Stomach (tissue), 9 donors: ENCODE results near the gene PLA2G4A. TPM values are rescaled to one million over a fixed set of nuclear protein-coding genes. Genes with fewer than 3 reads are reported as not detected.

ENCODE experiments used
- DNase-seq, 2 donors: peaks; one replicate each; pipeline versions ENCODE4 v3.0.0 to v3.0.0-alpha.2; 2013 to 2019
- H3K27ac ChIP-seq, 5 donors: fragments of 200-600 bp in 4 of 5; sonication (generic) in 4 of 5; one replicate each; pipeline ENCODE4 v1.5.1; 2013 to 2019; ENCODE audit warnings: mild to moderate bottlenecking in 1 of 5, moderate library complexity in 1 of 5
- H3K27me3 ChIP-seq, 3 donors: fragments of 200-600 bp; sonication (generic); one replicate each; pipeline ENCODE4 v1.5.1; 2017 to 2019; ENCODE audit warnings: mixed run types in 1 of 3
- H3K36me3 ChIP-seq, 4 donors: fragments of 200-600 bp; sonication (generic); 1 replicate in 3 of 4; 2 replicates in 1 of 4; pipeline ENCODE4 v1.5.1; 2016 to 2019
- H3K4me1 ChIP-seq, 4 donors: fragments of 200-600 bp; sonication (generic); one replicate each; pipeline ENCODE4 v1.5.1; 2016 to 2019
- H3K4me3 ChIP-seq, 4 donors: fragments of 200-600 bp; sonication (generic) in 3 of 4; one replicate each; pipeline ENCODE4 v1.5.1; 2016 to 2019; ENCODE audit warnings: mild to moderate bottlenecking in 1 of 4
- H3K9me3 ChIP-seq, 4 donors: fragments of 200-600 bp; sonication (generic); one replicate each; pipeline ENCODE4 v1.5.1; 2016 to 2019
- CTCF ChIP-seq, 7 experiments: fragments of 450-650 bp in 4 of 7; fragments of 200-600 bp in 3 of 7; sonication (generic) in 3 of 7; IDR thresholded peaks; one replicate each; pipeline ENCODE4 v1.5.1; 2016 to 2019; ENCODE audit warnings: antibody characterized with exemption in 7 of 7, control low read depth in 2 of 7, mild to moderate bottlenecking in 1 of 7
- EP300 ChIP-seq: sonication (generic); formaldehyde crosslinking; IDR thresholded peaks from one replicate; pipeline ENCODE4 v1.6.1; 2017; ENCODE audit warnings: antibody characterized with exemption
- POLR2A ChIP-seq, 4 donors: fragments of 450-650 bp; IDR thresholded peaks; one replicate each; pipeline ENCODE4 v1.6.1; 2016; ENCODE audit warnings: antibody characterized with exemption in 4 of 4, control low read depth in 2 of 4, mild to moderate bottlenecking in 1 of 4, moderate library complexity in 1 of 4
- POLR2AphosphoS5 ChIP-seq, 3 donors: sonication (generic); formaldehyde crosslinking; IDR thresholded peaks; one replicate each; pipeline ENCODE4 v1.6.1; 2016; ENCODE audit warnings: antibody characterized with exemption in 3 of 3
- WGBS, 5 donors: extraction: QIAGEN DNeasy Blood & Tissue Kit in 3 of 5; methylation state at CpG; one replicate each; pipeline versions ENCODE4 v1.1.5 to v1.1.7; 2013 to 2018; 5-methylcytosine and 5-hydroxymethylcytosine counted together
- intact Hi-C: fragments of 100-400 bp; cut with DNase I; formaldehyde crosslinking; loops from one replicate; pipeline ENCODE4 v1.15.1; 2023; ENCODE audit warnings: low total_unique reads
- polyA plus RNA-seq, 3 donors: library from polyadenylated mRNA; stranded (reverse); fragments of 200-250 nt; gene quantifications; one replicate each; pipeline ENCODE4 v1.2.3, GENCODE V29; 2013
- total RNA-seq, 5 donors: library from RNA; depleted of rRNA; stranded (reverse); fragments of >200 nt; gene quantifications; one replicate each; pipeline versions ENCODE4 v1.1.0 to v1.2.3, GENCODE V29; 2014 to 2016
- donor health status: healthy with polysubstance abuse.
- donor health status: Bipolar disorder and iron deficiency.
- donor health status: healthy.

Gene PLA2G4A
- total and polyA plus RNA-seq, 8 donors, result 2.2 to 17.8 (median 6.8) TPM

DNA sequence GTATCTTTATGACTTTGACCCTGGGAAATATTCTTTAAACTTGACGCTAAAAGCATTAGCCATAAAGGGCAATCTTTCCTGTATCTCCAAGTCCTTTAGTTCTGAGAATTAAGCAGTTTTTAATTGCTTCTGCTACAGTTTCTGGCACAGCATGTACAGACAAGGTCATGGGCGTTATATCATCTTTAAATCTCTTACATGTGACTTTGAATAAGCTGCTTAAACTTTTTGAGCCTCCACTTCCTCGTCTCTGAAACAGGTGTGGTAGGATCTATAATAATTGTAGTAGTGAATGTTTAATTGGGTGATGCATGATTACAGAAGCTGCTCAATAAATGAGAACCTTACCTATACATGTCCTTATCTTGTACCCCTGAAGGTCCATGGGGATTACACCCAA is 153.4 kb downstream of the PLA2G4A start:
- TF ChIP-seq EP300 (no peak), POLR2A (IDR thresholded peaks at IDR 0.05) (no peak), POLR2AphosphoS5 (IDR thresholded peaks at IDR 0.05) (no peak), CTCF (IDR thresholded peaks at IDR 0.05) (no peak)
- no peak overlapping the region for H3K4me3 ChIP-seq
- no peaks in the 10 kb centered on the region for H3K9me3 ChIP-seq
- H3K4me1 ChIP-seq, result peaks cover 0 to 31% (median 9%) of the 10 kb centered on the region in 4 donors
- peak overlapping the region in 3 of 5 donors; percentile 35 to 72 (median 54) for H3K27ac ChIP-seq
- H3K27me3 ChIP-seq, result no peaks in the 10 kb centered on the region
- DNase-seq, result no peak
- 31 to 55% (median 40%) methylated on average over 3 of the region's 3 CpGs for WGBS, 5 donors
- H3K36me3 ChIP-seq, result no peaks in the 10 kb centered on the region
- intact Hi-C loops, result loop anchor here (10.0 kb wide), 2 partner anchors 497 to 577 kb away; no protein-coding TSS in a partner anchor

GRCh38 chr1:186983327-186983726 is 154.6 kb downstream of the PLA2G4A start:
- DNase-seq, result peak in 1 of 2 donors; percentile 75
- intact Hi-C loops, result loop anchor here (10.0 kb wide), 2 partner anchors 499 to 579 kb away; no protein-coding TSS in a partner anchor
- Histone ChIP-seq H3K27ac (peak overlapping the region in 4 of 5 donors; percentile 35 to 72 (median 48)), H3K4me3 (no peak overlapping the region), H3K9me3 (no peaks in the 10 kb centered on the region), H3K36me3 (no peaks in the 10 kb centered on the region), H3K27me3 (no peaks in the 10 kb centered on the region), H3K4me1 (peaks cover 0 to 31% (median 9%) of the 10 kb centered on the region in 4 donors)
- 60 to 75% (median 72%) methylated on average over 4 of the region's 4 CpGs for WGBS, 5 donors
- peak; percentile 34 to 83 (median 39) for TF ChIP-seq POLR2AphosphoS5 (IDR thresholded peaks at IDR 0.05)
- no peak for TF ChIP-seq CTCF (IDR thresholded peaks at IDR 0.05)
- no peak for TF ChIP-seq POLR2A (IDR thresholded peaks at IDR 0.05)
- TF ChIP-seq EP300, result peak; percentile 45

DNA sequence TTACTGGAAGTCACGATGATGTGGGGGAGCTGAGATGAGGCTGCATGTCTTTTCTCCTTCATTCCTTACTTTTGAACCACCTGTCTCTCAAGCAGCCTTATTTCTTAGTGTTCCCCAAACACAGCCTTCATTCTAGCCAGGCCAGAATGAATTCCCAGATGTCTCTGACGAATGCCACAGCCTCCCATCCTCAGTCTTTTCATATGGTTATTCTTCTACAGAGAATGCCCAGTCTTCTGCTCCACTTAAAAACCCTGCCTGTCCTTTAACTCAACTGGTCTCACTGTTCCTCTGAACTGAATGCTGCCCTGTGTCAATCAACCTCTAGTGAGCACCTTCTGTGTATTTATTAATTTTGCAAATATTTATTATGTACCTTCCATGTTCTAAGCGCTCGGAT is 156.2 kb downstream of the PLA2G4A start:
- H3K27ac ChIP-seq, result peak overlapping the region in 1 of 5 donors; percentile 72
- peaks cover 0 to 31% (median 9%) of the 10 kb centered on the region in 4 donors for H3K4me1 ChIP-seq
- WGBS, 5 donors, result 62 to 83% (median 67%) methylated on average over 4 of the region's 4 CpGs
- intact Hi-C loops, result loop anchor here (5.0 to 10.0 kb wide), 3 partner anchors 378 to 580 kb away; no protein-coding TSS in a partner anchor
- TF ChIP-seq POLR2AphosphoS5 (IDR thresholded peaks at IDR 0.05) (no peak), POLR2A (IDR thresholded peaks at IDR 0.05) (no peak), EP300 (no peak), CTCF (IDR thresholded peaks at IDR 0.05) (no peak)
- DNase-seq, result no peak
- H3K4me3 ChIP-seq, result no peak overlapping the region
- H3K36me3 ChIP-seq, result peaks cover 0 to 5% (median 0%) of the 10 kb centered on the region in 4 donors
- H3K9me3 ChIP-seq, result no peaks in the 10 kb centered on the region
- no peaks in the 10 kb centered on the region for H3K27me3 ChIP-seq

- no peak for TF ChIP-seq POLR2AphosphoS5 (IDR thresholded peaks at IDR 0.05)
- peak in 5 of 7 experiments; percentile 42 to 75 (median 62) for TF ChIP-seq CTCF (IDR thresholded peaks at IDR 0.05)
- no peak for TF ChIP-seq POLR2A (IDR thresholded peaks at IDR 0.05)
- H3K27ac ChIP-seq, result no peak overlapping the region
- intact Hi-C loops, result loop anchor here (5.0 to 10.0 kb wide), 3 partner anchors 379 to 581 kb away; no protein-coding TSS in a partner anchor
- H3K4me1 ChIP-seq, result peaks cover 0 to 31% (median 9%) of the 10 kb centered on the region in 4 donors
- no peaks in the 10 kb centered on the region for H3K27me3 ChIP-seq
- DNase-seq, result peak in 1 of 2 donors; percentile 83
- no peaks in the 10 kb centered on the region for H3K9me3 ChIP-seq
- WGBS, 5 donors, result 2 to 19% (median 5%) methylated on average over 2 of the region's 2 CpGs
- no peak overlapping the region for H3K4me3 ChIP-seq
- peaks cover 0 to 8% (median 0%) of the 10 kb centered on the region in 4 donors for H3K36me3 ChIP-seq
Observed at GRCh38 chr1:186985889-186986491, 157.2 kb downstream of the PLA2G4A start.
